Endodermal cell (in vitro differentiated cells): ENCODE data around the gene GRB10. TPM values are rescaled to one million over a fixed set of nuclear protein-coding genes. Genes with fewer than 3 reads are reported as not detected.

Source experiments
- DNase-seq: peaks from one replicate; pipeline ENCODE4 v3.0.0-alpha.2; 2017
- H3K27ac ChIP-seq: 2 replicates; pipeline ENCODE4 v1.5.1; 2013; ENCODE audit warnings: mild to moderate bottlenecking, low read depth, low read length, moderate library complexity
- H3K27me3 ChIP-seq: 2 replicates; pipeline ENCODE4 v1.6.1; 2013; ENCODE audit warnings: mild to moderate bottlenecking, low read length, moderate library complexity; ENCODE audit not compliant: insufficient read depth, control insufficient read depth, poor library complexity, severe bottlenecking
- H3K36me3 ChIP-seq: 2 replicates; pipeline ENCODE4 v1.7.0; 2013; ENCODE audit warnings: mild to moderate bottlenecking, low read length, moderate library complexity; ENCODE audit not compliant: control insufficient read depth, insufficient read depth
- H3K4me1 ChIP-seq: one replicate; pipeline ENCODE4 v1.7.0; 2013; ENCODE audit warnings: low read length; ENCODE audit not compliant: control insufficient read depth, insufficient read depth
- H3K4me3 ChIP-seq: 2 replicates; pipeline ENCODE4 v1.5.1; 2013; ENCODE audit warnings: mild to moderate bottlenecking, low read length, moderate library complexity
- H3K9ac ChIP-seq: 2 replicates; pipeline ENCODE4 v1.6.1; 2013; ENCODE audit warnings: mild to moderate bottlenecking, low read length, moderate library complexity; ENCODE audit not compliant: poor library complexity, severe bottlenecking; ENCODE audit errors: extremely low read depth
- H3K9me3 ChIP-seq: 2 replicates; pipeline ENCODE4 v1.6.1; 2013; ENCODE audit warnings: mild to moderate bottlenecking, low read length, moderate library complexity; ENCODE audit not compliant: control insufficient read depth
- H3K27ac Mint-ChIP-seq: 2 replicates; pipeline ENCODE4 v1.8.0; 2020; ENCODE audit warnings: mixed read lengths
- H3K27me3 Mint-ChIP-seq: 2 replicates; pipeline ENCODE4 v1.8.0; 2021; ENCODE audit warnings: mild to moderate bottlenecking, mixed read lengths; ENCODE audit not compliant: insufficient read depth
- H3K36me3 Mint-ChIP-seq: 2 replicates; pipeline ENCODE4 v1.8.0; 2020; ENCODE audit warnings: low read depth, mixed read lengths
- H3K4me1 Mint-ChIP-seq: 2 replicates; pipeline ENCODE4 v1.8.0; 2020; ENCODE audit warnings: mixed read lengths
- H3K4me3 Mint-ChIP-seq: 2 replicates; pipeline ENCODE4 v1.8.0; 2020; ENCODE audit warnings: mild to moderate bottlenecking, moderate library complexity, mixed read lengths
- H3K9me3 Mint-ChIP-seq: 2 replicates; pipeline ENCODE4 v1.8.0; 2020; ENCODE audit warnings: mild to moderate bottlenecking, mixed read lengths
- WGBS, 2 experiments: methylation state at CpG; one replicate each; pipeline versions ENCODE4 v1.1.5 to v1.1.7; 2013; ENCODE audit warnings: missing lambda C conversion rate in 2 of 2, mixed read lengths in 1 of 2; ENCODE audit not compliant: insufficient coverage in 1 of 2, insufficient read length in 1 of 2; 5-methylcytosine and 5-hydroxymethylcytosine counted together
- total RNA-seq, 2 donors: library from RNA; stranded (reverse); fragmentation: NEBNext Ultra II Directional in 1 of 2; extraction: Animal tissue kit (Norgen Biotek cat#: 25700) in 1 of 2; gene quantifications; 2 replicates in 1 of 2; 3 replicates in 1 of 2; pipeline ENCODE4 v1.2.1, GENCODE V29; 2021
- TF ChIP-seq, protein P1 (sequence below): fragments of 200-600 bp; sonication (generic); conservative IDR thresholded peaks from 2 replicates; pipeline ENCODE4 v1.5.0; 2021; ENCODE audit warnings: antibody characterized with exemption, mild to moderate bottlenecking

The GRB10 gene
- total RNA-seq, 2 donors from 2014 or later: 71.9 to 97.5 TPM

DNA sequence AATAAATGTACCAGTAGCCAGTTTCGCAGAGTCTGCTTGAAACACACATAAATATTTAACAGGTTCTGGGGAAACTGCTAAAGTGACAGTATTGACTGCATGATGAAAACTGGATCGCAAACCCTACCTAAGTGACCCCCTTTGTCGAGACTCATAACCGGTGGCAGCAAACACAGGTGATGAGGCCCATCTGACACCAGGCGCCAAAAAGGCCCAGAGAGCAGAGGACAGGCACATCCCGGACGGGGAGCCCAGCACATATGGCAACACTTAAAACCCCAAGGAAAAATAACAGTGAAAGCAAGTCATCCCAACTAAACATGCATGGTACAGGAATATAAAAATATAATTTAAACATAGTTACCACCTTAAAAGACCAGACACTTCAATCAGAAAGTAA is 62.4 kb downstream of the GRB10 start:
- WGBS, 2 experiments: 88 to 95% methylated on average over 5 to 7 of the region's 7 CpGs
- TF ChIP-seq, protein P1, sequence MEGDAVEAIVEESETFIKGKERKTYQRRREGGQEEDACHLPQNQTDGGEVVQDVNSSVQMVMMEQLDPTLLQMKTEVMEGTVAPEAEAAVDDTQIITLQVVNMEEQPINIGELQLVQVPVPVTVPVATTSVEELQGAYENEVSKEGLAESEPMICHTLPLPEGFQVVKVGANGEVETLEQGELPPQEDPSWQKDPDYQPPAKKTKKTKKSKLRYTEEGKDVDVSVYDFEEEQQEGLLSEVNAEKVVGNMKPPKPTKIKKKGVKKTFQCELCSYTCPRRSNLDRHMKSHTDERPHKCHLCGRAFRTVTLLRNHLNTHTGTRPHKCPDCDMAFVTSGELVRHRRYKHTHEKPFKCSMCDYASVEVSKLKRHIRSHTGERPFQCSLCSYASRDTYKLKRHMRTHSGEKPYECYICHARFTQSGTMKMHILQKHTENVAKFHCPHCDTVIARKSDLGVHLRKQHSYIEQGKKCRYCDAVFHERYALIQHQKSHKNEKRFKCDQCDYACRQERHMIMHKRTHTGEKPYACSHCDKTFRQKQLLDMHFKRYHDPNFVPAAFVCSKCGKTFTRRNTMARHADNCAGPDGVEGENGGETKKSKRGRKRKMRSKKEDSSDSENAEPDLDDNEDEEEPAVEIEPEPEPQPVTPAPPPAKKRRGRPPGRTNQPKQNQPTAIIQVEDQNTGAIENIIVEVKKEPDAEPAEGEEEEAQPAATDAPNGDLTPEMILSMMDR: no peak
- no peak overlapping the region for H3K27ac Mint-ChIP-seq
- H3K36me3 Mint-ChIP-seq: peaks cover 16% of the 10 kb centered on the region
- H3K9me3 Mint-ChIP-seq: no peaks in the 10 kb centered on the region
- H3K4me3 ChIP-seq: no peak overlapping the region
- H3K9me3 ChIP-seq: no peaks in the 10 kb centered on the region
- no peak overlapping the region for H3K4me3 Mint-ChIP-seq
- H3K36me3 ChIP-seq: peaks cover 30% of the 10 kb centered on the region
- no peaks in the 10 kb centered on the region for H3K27me3 ChIP-seq
- peaks cover 20% of the 10 kb centered on the region for H3K4me1 Mint-ChIP-seq
- no peak overlapping the region for H3K27ac ChIP-seq
- no peak for DNase-seq
- H3K27me3 Mint-ChIP-seq: no peaks in the 10 kb centered on the region
- H3K9ac ChIP-seq: no peak overlapping the region
- H3K4me1 ChIP-seq: peaks cover 7% of the 10 kb centered on the region

DNA sequence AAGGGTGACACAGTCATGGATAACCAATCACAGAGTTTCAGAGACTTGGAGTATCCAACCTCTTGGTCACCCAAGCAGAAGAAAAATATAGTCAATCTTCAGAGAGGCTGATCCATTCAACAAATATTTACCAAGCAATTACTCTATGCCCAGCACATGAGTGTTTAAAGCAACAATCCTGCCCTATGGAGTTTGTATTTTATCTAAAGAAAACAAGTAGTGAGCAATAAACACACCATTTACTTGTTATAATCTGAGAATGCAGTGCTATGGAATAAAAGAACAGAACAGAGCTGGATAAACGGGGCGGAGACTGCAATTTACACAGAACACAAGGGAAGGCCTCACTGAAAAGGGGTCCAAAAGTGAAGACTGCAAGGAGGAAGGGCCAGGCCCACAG is 63.8 kb downstream of the GRB10 start:
- no peak overlapping the region for H3K9ac ChIP-seq
- H3K4me3 Mint-ChIP-seq: no peak overlapping the region
- H3K27ac ChIP-seq: no peak overlapping the region
- H3K4me1 ChIP-seq: peaks cover 7% of the 10 kb centered on the region
- no peak for DNase-seq
- no peaks in the 10 kb centered on the region for H3K27me3 ChIP-seq
- no peaks in the 10 kb centered on the region for H3K9me3 ChIP-seq
- no peaks in the 10 kb centered on the region for H3K27me3 Mint-ChIP-seq
- no peak overlapping the region for H3K4me3 ChIP-seq
- peaks cover 5% of the 10 kb centered on the region for H3K36me3 Mint-ChIP-seq
- TF ChIP-seq, protein P1: no peak
- H3K4me1 Mint-ChIP-seq: peaks cover 20% of the 10 kb centered on the region
- peaks cover 17% of the 10 kb centered on the region for H3K36me3 ChIP-seq
- no peak overlapping the region for H3K27ac Mint-ChIP-seq
- no peaks in the 10 kb centered on the region for H3K9me3 Mint-ChIP-seq
- 89 to 93% methylated on average over 2 of the region's 2 CpGs for WGBS, 2 experiments

DNA sequence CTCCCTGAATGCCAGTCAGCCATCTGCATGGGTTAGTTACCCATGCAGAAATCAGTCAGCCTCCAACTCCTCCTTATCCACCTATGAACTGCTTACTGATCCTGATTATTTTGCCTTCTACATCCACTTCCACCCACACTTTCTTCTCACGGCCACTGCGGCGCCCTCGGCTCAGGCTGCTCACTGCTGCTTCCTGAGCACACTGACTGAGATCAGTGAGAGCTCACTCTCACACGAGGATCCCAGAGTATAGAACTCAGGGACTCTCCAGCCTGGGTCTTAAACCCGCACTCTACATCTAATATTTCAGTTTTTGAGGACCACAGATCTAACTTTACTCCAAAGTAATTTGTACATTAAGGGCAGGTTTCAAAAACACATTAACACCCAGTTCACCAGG is 64.4 kb downstream of the GRB10 start:
- Mint-ChIP-seq H3K4me3 (no peak overlapping the region), H3K9me3 (no peaks in the 10 kb centered on the region), H3K36me3 (no peaks in the 10 kb centered on the region), H3K4me1 (peaks cover 20% of the 10 kb centered on the region), H3K27me3 (no peaks in the 10 kb centered on the region), H3K27ac (no peak overlapping the region)
- no peak overlapping the region for H3K9ac ChIP-seq
- no peak overlapping the region for H3K4me3 ChIP-seq
- 89 to 92% methylated on average over 6 of the region's 6 CpGs for WGBS, 2 experiments
- no peaks in the 10 kb centered on the region for H3K27me3 ChIP-seq
- peaks cover 11% of the 10 kb centered on the region for H3K36me3 ChIP-seq
- DNase-seq: no peak
- no peaks in the 10 kb centered on the region for H3K9me3 ChIP-seq
- H3K27ac ChIP-seq: no peak overlapping the region
- TF ChIP-seq, protein P1: no peak
- peaks cover 7% of the 10 kb centered on the region for H3K4me1 ChIP-seq
